ENCODE data around the gene CDC37L1. TPM values are rescaled to one million over a fixed set of nuclear protein-coding genes. Genes with fewer than 3 reads are reported as not detected.

The CDC37L1 gene
- total and polyA plus RNA-seq, 9 of the 15 experiments (the other 6 are each of a cell fraction or from before 2014, with no cell fraction given): 1.5 to 7.9 (median 6.0) TPM

- TF ChIP-seq, protein P1, sequence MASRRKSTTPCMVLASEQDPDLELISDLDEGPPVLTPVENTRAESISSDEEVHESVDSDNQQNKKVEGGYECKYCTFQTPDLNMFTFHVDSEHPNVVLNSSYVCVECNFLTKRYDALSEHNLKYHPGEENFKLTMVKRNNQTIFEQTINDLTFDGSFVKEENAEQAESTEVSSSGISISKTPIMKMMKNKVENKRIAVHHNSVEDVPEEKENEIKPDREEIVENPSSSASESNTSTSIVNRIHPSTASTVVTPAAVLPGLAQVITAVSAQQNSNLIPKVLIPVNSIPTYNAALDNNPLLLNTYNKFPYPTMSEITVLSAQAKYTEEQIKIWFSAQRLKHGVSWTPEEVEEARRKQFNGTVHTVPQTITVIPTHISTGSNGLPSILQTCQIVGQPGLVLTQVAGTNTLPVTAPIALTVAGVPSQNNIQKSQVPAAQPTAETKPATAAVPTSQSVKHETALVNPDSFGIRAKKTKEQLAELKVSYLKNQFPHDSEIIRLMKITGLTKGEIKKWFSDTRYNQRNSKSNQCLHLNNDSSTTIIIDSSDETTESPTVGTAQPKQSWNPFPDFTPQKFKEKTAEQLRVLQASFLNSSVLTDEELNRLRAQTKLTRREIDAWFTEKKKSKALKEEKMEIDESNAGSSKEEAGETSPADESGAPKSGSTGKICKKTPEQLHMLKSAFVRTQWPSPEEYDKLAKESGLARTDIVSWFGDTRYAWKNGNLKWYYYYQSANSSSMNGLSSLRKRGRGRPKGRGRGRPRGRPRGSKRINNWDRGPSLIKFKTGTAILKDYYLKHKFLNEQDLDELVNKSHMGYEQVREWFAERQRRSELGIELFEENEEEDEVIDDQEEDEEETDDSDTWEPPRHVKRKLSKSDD (conservative IDR thresholded peaks at IDR 0.05; ENCODE audit: low read length): 0 out of 2 replicates have a peak, but pooled peaks have one; percentile 42
- TF ChIP-seq ILK (tag; IDR thresholded peaks at IDR 0.05; ENCODE audit: borderline replicate concordance, low read depth) (no peak), MGA (IDR thresholded peaks at IDR 0.05) (no peak), POLR2A (conservative IDR thresholded peaks at IDR 0.05) (peak; percentile 71), ARID1B (IDR thresholded peaks at IDR 0.05) (no peak), TCF7 (IDR thresholded peaks at IDR 0.05; ENCODE audit: borderline replicate concordance) (no peak), FOS (IDR thresholded peaks at IDR 0.05; ENCODE audit: extremely low read depth, insufficient read length) (no peak), KLF1 (tag; IDR thresholded peaks at IDR 0.05) (0 out of 2 replicates have a peak, but pooled peaks have one; percentile 14), ETV1 (tag; conservative IDR thresholded peaks at IDR 0.05; ENCODE audit: low read depth) (peak; percentile 52; the same call in 1 of the 2 replicates)
- TF ChIP-seq, protein P2, sequence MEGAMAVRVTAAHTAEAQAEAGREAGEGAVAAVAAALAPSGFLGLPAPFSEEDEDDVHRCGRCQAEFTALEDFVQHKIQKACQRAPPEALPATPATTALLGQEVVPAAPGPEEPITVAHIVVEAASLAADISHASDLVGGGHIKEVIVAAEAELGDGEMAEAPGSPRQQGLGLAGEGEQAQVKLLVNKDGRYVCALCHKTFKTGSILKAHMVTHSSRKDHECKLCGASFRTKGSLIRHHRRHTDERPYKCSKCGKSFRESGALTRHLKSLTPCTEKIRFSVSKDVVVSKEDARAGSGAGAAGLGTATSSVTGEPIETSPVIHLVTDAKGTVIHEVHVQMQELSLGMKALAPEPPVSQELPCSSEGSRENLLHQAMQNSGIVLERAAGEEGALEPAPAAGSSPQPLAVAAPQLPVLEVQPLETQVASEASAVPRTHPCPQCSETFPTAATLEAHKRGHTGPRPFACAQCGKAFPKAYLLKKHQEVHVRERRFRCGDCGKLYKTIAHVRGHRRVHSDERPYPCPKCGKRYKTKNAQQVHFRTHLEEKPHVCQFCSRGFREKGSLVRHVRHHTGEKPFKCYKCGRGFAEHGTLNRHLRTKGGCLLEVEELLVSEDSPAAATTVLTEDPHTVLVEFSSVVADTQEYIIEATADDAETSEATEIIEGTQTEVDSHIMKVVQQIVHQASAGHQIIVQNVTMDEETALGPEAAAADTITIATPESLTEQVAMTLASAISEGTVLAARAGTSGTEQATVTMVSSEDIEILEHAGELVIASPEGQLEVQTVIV (CRISPR knock-in tag; IDR thresholded peaks at IDR 0.05; ENCODE audit: borderline replicate concordance): no peak
Measured at GRCh38 chr9:4662108-4662988, 17.0 kb upstream of the CDC37L1 start, which contains the start of gene PLPP6 (continued).
